G401.6 (cell line): Measurements from ENCODE around the gene CASTOR2.
"Not testable (repeated sequence)": the region's sequence is repeated elsewhere in the genome, so short reads cannot be mapped to it uniquely, and the experiment has no call there.

Experiments used
- FAIRE-seq: peaks from 2 replicates; lab custom pipeline; 2012; peaks lifted over from hg19 to GRCh38; lab: Jason Lieb, UNC

Gene CASTOR2

GRCh38 chr7:74996361-74996760 is 31.9 kb downstream of the CASTOR2 start:
- not testable (repeated sequence) for FAIRE-seq

- not testable (repeated sequence) for FAIRE-seq
These were observed 33.3 kb downstream of the CASTOR2 start for GRCh38 chr7:74997811-74998210.

- FAIRE-seq: not testable (repeated sequence)
These were observed 36.9 kb downstream of the CASTOR2 start for GRCh38 chr7:75001356-75001755.

- FAIRE-seq: no peak
These were observed 45.5 kb downstream of the CASTOR2 start for GRCh38 chr7:75010036-75010435.

- FAIRE-seq: no peak
These were observed 53.3 kb downstream of the CASTOR2 start for GRCh38 chr7:75017832-75018231.

- no peak for FAIRE-seq
These were observed 54.3 kb downstream of the CASTOR2 start for GRCh38 chr7:75018570-75019364.

- FAIRE-seq: no peak
These were observed 55.3 kb downstream of the CASTOR2 start for GRCh38 chr7:75019800-75020199.

GRCh38 chr7:75024922-75025321 is 60.4 kb downstream of the CASTOR2 start:
- FAIRE-seq: no peak

- no peak for FAIRE-seq
These were observed 63.8 kb downstream of the CASTOR2 start for GRCh38 chr7:75028299-75028698.

GRCh38 chr7:75033064-75033463 is 68.6 kb downstream of the CASTOR2 start:
- no peak for FAIRE-seq

GRCh38 chr7:75033826-75034225 is 69.3 kb downstream of the CASTOR2 start:
- FAIRE-seq: no peak

GRCh38 chr7:75038508-75038907 is 74.0 kb downstream of the CASTOR2 start:
- no peak for FAIRE-seq

- no peak for FAIRE-seq
These were observed 74.7 kb downstream of the CASTOR2 start for GRCh38 chr7:75039166-75039565.

GRCh38 chr7:75039709-75040108 is 75.2 kb downstream of the CASTOR2 start:
- FAIRE-seq: no peak

GRCh38 chr7:75040512-75040911 is 76.0 kb downstream of the CASTOR2 start:
- FAIRE-seq: no peak

GRCh38 chr7:75042286-75042685 is 77.8 kb downstream of the CASTOR2 start:
- no peak for FAIRE-seq

- no peak for FAIRE-seq
These were observed 78.6 kb downstream of the CASTOR2 start for GRCh38 chr7:75042831-75043703.

- no peak for FAIRE-seq
These were observed 81.4 kb downstream of the CASTOR2 start for GRCh38 chr7:75045881-75046280.

GRCh38 chr7:75048435-75049379 is 84.2 kb downstream of the CASTOR2 start:
- no peak for FAIRE-seq

- no peak for FAIRE-seq
These were observed 85.3 kb downstream of the CASTOR2 start for GRCh38 chr7:75049817-75050216.

- FAIRE-seq: no peak
These were observed 86.0 kb downstream of the CASTOR2 start for GRCh38 chr7:75050501-75050900.

- FAIRE-seq: no peak
These were observed 90.2 kb downstream of the CASTOR2 start for GRCh38 chr7:75054744-75055143.
